Measurements from ENCODE around the gene VDR. TPM values are rescaled to one million over a fixed set of nuclear protein-coding genes. Genes with fewer than 3 reads are reported as not detected.

Gene VDR
- 7.9 and 10.4 TPM in 2 replicates for total RNA-seq

DNA sequence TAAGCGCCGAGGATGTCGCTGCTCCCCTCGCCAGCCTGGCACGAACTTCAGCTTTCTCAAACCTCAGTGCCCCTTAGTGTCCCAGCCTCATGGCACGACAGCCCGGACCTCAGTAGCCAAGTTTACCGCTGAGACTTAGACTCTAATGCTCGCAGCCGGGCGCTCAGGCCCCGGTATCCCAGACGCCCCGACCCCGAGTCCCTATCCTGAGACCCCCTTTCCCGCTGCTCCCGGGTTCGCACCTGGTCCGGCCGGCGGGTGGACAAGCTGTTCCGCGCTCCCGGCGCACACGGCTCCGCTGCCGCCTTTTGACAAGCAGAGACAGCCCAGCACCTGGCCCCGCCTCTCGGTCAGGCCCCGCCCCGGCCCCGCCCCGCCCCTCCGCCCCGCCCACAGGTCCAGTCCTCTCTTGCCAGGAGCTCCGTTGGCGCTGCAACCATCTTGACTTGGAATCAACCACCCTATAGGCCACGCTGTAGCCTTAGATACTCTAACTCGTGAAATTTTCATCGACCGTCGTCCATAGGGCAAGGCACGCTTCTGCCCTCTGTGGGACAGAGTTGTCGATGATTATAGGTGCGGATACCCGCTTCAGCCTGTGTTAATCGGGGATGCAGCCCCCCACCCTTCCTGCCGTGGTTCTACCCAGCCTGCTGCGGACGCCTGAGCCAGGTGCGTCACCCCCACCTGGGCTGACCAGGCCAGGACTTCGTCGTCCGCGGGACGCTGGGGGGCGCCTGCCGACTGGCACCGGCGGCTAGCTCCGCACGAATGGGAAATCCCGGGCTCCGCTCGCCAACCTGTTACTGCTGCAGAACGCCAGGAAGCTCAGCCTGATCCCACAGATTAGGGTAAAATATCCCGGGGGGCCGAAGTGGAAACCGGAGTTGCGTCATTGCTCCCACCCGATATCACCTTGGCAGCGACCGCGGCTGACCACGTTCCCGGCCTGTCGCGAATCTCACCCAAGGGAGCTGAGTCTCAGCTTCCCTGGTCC, at the start of gene VDR:
TSS of gene VDR (minus strand) at position 282 of the 997 bp plus-strand sequence. CDS start 25,881 bp downstream, outside the sequence.

GRCh38 chr12:47819896-47820630, 84.7 kb downstream of the VDR start, which contains the start of gene HDAC7:
HDAC7 (minus strand) TSS chr12:47819903; CDS start chr12:47819785, 118 bp downstream.

Other genes with a start within 250 kb of the VDR start
- 6.8 and 17.2 TPM in 2 replicates for gene RPAP3, start 199.0 kb downstream of the VDR start, total RNA-seq
- gene ENDOU, start 179.5 kb downstream of the VDR start, total RNA-seq, result not detected in 2 replicates
- 1.2 and 1.9 TPM in 2 replicates for gene RAPGEF3, start 146.1 kb downstream of the VDR start, total RNA-seq
- 11.0 and 32.3 TPM in 2 replicates for gene SLC48A1, start 131.8 kb downstream of the VDR start, total RNA-seq
- 63.6 and 67.2 TPM in 2 replicates for gene HDAC7, start 85.1 kb downstream of the VDR start, total RNA-seq
- 14.2 and 16.5 TPM in 2 replicates for gene TMEM106C, start 58.6 kb upstream of the VDR start, total RNA-seq
- not detected in 2 replicates for gene COL2A1, start 99.5 kb upstream of the VDR start, total RNA-seq
- 6.5 and 12.2 TPM in 2 replicates for gene SENP1, start 201.1 kb upstream of the VDR start, total RNA-seq
- 51.6 and 52.3 TPM in 2 replicates for gene PFKM, start 214.4 kb upstream of the VDR start, total RNA-seq